Ramos (cell line): ENCODE measurements around the gene TMEM218.

Experiments used
- in situ Hi-C: fragments of 300-500 bp; cut with MboI; formaldehyde crosslinking; loops from one replicate; pipeline ENCODE4 v1.14.3; 2022; ENCODE audit warnings: low sequenced_read_pairs; ENCODE audit not compliant: unreplicated experiment

TMEM218 gene

DNA sequence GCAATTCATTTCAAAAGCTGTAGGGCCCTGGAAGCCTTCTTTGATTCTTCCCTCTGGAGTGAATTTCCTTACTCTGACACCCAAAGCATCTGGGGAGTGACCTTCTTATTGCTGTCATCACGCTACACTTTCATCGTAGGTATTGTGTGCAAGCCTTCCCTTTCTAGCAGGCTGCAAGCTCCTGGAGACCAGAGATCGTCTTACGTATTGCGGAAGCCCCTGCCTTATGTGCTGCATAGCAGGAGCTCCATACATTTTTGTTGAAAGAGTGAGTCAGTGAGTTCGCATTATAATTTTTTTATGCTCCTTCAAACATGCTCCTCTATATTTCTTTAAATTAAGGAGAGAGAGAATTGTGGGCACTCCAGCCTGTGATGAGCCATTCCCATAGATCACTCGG lies 21.2 kb upstream of the TMEM218 start:
- in situ Hi-C loops: no loop called here

DNA sequence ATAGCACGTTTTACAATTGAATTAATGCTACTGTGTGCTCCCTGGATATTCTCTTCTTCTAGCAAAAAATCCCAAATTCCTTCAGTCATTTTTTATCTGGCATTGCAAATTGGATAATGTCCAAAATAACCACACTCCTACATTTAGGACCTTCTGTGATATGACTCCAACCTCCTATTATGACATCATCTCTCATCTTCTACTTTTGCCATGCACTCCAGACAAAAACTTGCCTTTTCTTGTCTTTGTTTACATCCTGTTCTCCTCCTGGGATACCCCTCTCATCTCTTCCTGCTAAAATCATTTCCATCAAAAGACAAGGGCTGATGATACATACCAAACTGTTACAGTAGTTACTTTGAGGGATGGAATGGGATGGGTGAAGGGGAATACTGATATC lies 20.6 kb upstream of the TMEM218 start:
- in situ Hi-C loops: no loop called here

DNA sequence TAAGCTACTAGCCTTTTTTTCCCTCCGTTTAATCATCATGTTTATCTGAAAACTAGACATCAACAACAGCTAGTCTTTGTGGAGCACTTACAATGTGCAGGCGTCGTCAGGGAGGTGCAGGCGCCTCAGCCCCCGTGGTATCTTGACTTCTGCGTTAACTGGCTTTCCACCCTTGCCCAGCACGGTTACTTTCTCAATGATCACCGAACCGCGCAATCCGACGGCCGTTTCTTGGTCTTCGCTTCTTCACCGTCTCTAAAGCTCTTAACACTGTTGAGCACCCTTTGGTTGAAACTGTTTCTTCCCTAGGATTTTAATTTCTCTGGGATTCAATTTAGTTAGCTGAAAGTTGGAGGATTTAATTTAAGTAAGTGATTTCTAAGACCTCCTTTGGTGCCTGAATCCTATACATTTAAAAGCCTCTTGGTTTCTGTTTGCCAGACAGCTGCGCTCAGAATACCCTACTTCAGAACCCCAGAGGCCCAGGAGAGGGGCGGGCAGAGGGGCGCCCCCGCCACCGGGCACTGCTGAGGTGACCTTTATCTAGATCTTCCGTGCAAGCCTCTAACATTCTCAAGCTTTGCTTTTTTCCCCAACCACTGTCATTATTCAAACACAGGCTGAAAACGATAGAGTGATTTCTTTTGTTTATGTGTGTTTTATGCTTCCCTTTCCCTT lies 18.0 kb upstream of the TMEM218 start:
- in situ Hi-C loops: no loop called here

DNA sequence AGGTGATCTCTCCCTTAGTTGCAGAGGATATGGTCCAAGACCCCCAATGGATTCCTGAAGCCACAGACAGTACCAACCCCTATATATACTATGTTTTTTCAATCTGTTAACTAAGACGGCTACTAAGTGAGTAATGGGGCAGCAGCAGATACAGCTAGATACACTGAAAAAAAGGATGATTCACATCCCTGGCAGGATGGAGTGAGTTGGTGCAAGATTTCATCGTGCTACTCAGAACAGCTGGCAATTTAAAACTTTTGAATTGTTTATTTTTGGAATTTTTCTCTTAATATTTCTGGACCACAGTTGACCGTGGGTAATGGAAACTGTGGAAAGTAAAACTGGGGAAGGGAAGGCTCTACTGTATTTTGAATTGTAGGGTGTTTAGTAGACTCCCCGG lies 17.0 kb upstream of the TMEM218 start:
- in situ Hi-C loops: no loop called here

DNA sequence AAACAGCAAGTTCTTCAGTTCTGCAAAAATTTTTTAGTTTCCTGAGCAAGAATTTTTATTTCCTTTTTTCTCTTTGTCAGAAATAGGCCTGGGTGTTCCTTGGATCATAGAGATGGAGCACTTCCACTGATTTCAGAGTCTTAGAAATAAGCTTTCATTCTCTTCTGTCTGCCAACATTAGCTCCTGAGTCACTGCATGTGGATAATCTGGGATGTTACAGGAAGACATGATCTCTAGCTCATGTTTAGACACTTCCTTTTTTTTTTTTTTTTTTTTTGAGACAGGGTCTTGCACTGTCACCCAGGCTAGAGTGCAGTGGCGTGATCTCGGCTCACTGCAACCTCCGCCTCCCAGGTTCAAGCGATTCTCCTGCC lies 13.2 kb upstream of the TMEM218 start:
- in situ Hi-C loops: loop anchor here (25.0 kb wide), 1 partner anchor 763 kb away; the partner anchor contains the start of gene HYLS1

DNA sequence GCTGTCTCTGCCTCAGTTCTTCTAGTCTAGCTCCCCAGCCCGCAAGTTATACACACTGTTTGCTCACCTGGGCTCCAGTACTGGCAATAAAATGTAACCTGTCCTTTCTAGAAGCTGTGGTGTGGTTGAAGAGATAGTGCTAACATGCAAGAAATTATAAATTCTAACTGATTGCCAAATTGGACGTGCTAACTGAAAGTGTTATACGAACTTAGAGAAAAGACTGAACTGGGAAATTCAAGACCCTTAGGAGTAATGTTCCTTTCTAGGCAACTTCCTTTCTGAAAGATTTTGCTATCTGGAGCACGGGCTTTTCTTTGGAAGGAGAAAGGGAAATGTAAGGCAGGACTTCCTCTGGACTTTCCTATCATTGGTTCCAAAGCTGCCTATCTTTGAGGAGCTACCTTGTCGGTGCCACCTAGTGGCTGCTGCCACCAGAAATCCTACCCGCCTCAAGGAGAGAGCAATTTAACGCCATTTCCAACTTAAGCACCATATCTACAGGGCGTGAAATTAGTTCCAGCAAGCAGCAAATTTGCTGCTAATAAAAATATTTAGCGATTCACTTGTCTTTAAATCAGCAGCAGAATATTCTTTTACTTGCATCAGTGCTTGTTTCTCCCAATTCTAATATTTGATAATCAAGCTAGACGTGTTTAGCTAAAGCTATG lies 12.7 kb upstream of the TMEM218 start:
- in situ Hi-C loops: loop anchor here (25.0 kb wide), 1 partner anchor 763 kb away; the partner anchor contains the start of gene HYLS1

DNA sequence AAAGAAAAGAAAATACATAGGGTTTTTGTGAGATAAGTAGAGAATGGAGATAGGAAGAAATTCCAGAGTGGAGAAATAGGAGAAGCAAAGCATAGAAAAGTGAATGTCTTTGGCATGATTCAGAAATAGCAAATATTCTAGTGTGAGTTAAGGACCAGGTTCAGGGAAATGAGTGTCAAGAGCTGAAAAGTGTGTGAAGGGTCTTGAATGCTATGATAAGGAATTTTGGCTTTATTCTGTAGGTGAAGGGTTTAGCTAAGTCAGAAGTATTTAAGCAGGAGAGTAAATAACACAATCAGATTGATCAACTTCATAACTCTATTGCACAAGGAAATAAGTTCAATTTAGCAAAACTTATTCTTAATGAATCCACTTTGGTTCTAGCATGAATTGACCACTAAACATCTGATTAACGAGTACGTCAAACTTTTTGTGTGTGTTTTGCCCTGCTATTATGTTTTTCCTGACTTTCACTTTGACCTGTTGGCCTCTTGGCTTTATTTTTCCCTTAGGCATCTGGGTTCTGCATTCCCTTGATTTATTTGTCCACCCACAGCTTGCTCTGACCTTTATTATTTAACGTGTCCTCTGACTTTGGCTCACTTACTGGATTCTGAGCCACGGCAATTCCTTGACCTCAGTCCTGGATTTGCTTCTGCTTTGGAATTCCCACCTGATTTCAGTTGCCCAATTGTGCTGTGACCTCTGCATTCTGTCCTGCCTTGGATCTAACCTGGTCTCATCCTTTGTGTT lies 11.9 kb upstream of the TMEM218 start:
- in situ Hi-C loops: loop anchor here (25.0 kb wide), 1 partner anchor 764 kb away; the partner anchor contains the start of gene HYLS1

DNA sequence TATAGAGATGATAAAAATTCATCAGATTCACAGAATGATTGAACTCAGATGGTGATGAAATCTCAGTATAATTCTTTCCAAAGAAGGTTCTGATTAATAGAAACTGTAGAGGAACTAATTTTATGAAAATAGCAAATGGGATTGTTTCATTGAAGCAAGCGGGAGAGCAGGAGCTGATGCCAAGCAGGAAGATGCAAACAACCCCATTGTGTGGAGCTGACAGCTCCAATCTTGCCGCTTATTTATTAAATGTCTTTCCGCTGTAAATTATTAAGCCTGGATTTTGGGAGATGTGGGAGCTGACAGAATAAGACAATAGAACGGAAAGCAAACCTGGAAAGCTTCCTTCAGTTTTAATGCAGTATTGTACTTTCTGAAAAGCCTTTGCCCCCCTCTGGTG lies 6.0 kb upstream of the TMEM218 start:
- in situ Hi-C loops: loop anchor here (25.0 kb wide), 1 partner anchor 770 kb away; the partner anchor contains the start of gene HYLS1

DNA sequence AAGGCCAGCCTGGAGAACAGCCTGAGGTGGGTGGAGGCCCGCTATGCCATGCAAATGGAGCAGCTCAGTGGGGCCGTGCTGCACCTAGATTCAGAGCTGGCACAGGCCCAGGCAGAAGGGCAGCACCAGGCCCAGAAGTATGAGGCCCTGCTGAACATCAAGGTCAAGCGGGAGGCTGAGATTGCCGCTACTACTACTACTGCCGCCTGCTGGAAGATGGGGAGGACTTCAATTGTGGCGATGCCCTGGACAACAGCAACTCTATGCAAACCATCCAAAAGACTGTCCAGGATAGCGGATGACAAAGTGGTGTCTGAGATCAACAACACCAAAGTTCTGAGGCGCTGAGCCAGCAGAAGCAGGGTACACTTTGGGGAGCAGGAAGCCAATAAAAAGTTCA lies 3.1 kb upstream of the TMEM218 start:
- in situ Hi-C loops: loop anchor here (25.0 kb wide), 1 partner anchor 773 kb away; the partner anchor contains the start of gene HYLS1

DNA sequence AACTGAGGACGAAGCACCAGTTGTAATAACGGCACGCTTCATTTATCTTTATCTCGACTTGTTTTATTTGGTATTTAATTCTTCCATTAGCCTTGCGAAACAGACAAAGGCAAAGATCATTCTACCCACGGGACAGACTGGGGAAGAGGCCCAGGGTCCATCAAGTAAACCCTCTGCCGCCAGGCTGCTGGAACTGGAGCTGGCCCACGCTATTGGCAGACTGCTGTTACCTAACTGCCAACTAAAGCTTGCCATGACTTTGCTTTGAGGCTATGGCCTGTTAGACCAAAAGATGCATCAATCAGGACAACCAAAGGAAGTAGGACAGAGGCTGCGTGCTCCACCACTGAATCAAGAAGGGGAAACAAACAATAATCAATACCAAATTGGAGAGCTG lies 780 bp upstream of the TMEM218 start:
- in situ Hi-C loops: loop anchor here (25.0 kb wide), 1 partner anchor 775 kb away; the partner anchor contains the start of gene HYLS1

DNA sequence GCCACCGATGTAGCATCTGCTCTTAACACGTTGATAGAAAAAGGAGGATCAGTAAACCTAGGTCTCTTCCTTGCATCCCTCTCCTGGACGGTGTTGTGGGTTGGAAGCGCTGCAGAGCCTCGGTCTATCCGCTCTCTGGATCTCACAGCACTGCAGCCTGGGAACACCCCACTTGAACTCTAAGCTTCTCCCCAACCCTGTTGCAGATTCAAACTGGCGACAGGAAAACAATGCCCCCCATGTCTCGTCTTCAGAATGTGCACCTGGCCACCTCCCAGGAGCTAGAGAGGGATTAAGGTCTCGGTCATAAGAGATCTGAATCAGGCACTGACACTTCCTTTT lies 454 bp downstream of the TMEM218 start:
- in situ Hi-C loops: loop anchor here (25.0 kb wide), 1 partner anchor 776 kb away; the partner anchor contains the start of gene HYLS1

DNA sequence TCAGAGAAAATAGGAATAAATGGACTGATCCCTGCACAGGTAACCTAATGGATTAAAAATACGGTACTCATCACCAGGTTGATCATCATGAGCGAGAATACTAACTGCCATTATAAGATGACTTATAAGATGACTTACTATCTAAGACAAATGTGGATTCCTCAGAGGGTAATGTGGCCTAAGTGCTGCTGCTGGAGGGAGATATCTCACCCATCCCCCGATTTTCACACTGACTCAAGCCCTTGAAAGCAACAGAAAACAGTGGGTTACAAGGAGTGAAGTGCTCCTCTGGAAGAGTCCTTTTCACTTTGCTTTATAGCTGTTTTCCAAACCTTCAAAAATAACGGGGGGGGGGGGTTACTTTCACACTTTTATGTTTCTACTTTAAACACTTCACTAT lies 920 bp downstream of the TMEM218 start:
- in situ Hi-C loops: loop anchor here (25.0 kb wide), 1 partner anchor 777 kb away; the partner anchor contains the start of gene HYLS1

DNA sequence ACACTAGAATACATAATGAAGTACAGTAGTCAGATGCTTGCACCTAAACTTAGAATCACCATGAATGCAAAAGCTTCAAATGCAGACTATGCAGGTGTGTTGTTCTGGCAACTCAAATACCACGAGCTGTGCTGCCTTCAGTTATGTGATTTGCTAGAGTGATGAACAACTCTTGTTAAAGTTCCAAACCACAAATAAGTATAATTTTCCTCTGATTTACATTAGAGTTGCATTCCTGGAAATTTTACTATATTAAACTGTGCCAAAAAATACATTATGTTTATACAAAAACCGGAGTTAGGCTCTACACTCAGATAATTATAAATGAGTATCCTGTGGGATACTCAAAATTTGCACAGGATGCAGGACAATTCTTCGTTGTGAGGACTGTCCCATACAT lies 3.0 kb downstream of the TMEM218 start:
- in situ Hi-C loops: loop anchor here (25.0 kb wide), 1 partner anchor 779 kb away; the partner anchor contains the start of gene HYLS1

DNA sequence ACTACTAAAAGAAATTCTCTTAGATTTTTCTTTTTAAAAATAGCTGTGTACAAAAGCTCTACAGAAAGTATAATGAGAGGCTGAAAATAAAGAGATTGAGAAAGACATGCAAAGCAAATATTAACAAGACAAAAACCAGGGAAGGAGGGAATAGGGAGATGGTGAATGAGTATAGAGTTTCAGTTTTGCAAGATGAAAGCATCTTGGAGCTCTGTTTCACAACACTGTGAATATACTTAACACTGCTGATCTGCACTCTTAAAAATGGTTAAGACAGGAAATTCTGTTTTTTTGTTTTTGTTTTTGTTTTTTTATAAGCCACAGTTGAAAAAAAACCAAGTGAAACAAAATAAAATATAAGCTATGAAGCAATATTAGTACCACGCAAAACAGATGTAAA lies 5.5 kb downstream of the TMEM218 start:
- in situ Hi-C loops: loop anchor here (25.0 kb wide), 1 partner anchor 781 kb away; the partner anchor contains the start of gene HYLS1

DNA sequence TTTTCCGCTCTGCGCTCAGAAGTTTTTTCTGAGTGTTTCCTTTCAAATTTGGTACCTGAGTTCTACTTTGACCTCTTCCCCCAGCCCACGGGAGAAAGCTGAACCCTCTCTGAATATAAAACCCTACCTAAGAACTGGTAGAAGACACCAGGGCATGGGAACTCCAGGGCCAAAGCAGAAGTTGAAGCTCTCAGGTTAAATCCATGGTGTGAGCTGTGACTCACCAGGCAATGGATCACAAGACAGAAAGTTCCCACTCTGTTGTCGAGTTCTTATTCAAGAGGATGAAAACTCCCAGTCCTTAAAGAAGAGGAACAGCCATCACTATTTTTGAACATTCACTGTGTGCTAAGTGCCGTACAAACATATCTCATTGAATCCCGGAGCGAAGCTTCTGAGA lies 8.9 kb downstream of the TMEM218 start:
- in situ Hi-C loops: loop anchor here (25.0 kb wide), 1 partner anchor 785 kb away; the partner anchor contains the start of gene HYLS1

DNA sequence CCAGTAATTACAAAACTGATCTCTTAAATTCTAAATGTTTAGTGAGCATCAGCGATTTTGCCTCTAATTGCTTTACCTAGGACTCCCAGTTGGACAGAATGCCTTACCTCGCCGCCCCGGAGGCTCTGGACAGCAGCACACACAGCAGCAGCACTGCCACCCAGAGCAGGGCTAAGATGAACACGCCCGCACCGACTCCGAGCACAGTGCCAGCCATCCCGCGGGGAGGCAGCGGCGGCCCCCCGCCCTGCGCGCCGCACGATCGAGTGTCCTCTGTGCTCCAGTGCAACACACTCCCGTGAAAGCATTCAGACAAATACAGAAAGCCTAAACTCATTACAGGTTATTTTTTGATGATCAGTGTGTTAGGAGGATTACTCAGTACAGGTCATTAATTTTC lies 9.4 kb downstream of the TMEM218 start:
- in situ Hi-C loops: loop anchor here (25.0 kb wide), 1 partner anchor 785 kb away; the partner anchor contains the start of gene HYLS1

DNA sequence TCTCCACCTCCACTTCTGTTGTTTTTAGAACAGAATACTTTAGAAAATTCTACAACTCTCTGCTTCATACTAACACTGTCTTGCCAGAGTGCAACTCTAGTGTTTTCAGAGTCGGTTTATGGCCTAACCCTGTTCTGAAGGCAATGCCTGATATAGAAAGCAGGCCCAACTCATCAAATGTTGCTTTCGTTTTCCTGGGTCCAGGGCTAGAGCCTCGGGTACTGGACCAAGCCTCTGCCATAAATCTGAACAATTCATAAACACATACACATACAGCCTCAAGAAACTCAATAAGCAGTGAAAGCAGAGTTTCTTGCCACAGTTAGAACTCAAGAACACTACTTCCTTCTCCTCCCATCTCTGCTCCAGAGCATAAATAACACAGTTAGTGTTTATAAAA lies 9.8 kb downstream of the TMEM218 start:
- in situ Hi-C loops: loop anchor here (25.0 kb wide), 1 partner anchor 786 kb away; the partner anchor contains the start of gene HYLS1

DNA sequence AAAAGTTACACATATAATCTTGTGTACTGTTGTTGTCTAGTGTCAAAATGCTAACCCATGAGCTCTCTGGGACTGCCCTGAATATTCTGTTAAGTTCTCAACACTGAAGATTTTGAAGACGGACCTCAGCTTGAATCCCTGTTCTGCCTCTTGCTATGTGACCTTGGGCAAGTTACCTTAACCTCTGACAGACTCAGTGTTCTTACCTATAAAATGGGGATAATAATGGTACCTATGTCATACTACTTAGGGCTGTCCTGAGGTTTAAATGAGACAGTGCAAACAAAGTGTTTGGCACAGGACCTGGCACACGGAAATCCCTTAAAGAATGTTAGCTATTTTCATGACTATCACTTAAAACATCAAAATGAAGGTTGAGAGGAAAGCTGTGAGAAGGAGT lies 11.3 kb downstream of the TMEM218 start:
- in situ Hi-C loops: loop anchor here (25.0 kb wide), 1 partner anchor 787 kb away; the partner anchor contains the start of gene HYLS1

DNA sequence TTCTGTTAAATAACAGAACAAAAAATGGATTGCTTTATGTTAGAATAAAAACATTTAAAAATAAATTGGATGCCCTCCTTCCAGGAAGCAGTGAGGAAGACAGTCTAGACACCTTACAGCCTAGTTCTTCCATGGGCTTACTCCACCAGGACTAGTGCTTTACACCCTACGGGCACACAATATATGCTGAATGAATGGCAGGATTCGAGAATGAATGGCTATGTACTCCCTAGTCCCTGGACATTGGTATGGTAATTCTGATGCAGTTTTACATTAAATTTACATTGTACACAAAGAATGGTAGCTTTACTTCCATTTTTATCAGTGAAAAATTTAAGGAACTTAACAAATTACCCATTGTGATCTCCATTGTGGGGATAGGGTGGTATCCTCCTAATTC lies 16.7 kb downstream of the TMEM218 start:
- in situ Hi-C loops: no loop called here

DNA sequence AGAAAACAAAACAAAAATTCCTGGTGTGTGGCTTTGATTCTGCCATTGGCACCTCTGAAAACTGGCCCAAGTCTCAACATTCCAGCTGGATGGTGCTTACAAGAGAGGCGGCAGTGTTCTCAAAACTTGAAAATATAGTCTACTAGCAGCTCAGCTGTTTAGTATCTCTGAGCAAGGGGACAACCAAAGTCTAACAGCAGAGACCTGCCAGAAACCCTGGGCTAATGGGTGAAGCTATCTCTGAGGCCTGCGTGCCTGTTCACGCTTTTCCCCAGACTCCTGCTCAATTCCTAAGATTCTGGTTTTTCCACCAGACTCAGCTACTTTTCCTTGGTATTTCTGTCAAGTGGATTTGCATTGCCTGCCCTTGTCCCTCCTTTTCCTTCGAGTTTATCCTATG lies 17.9 kb downstream of the TMEM218 start:
- in situ Hi-C loops: no loop called here
